SU-DHL-6 (cell line): ENCODE results near the gene GOLGA6L7.
"Not testable (repeated sequence)": the region's sequence is repeated elsewhere in the genome, so short reads cannot be mapped to it uniquely, and the experiment has no call there.

Experiments
- EZH2phosphoT487 ChIP-seq: fragments of 200-600 bp; sonication (generic), shearing (Covaris generic); conservative IDR thresholded peaks from 2 replicates; pipeline ENCODE4 v1.6.1; 2018; ENCODE audit warnings: mild to moderate bottlenecking, antibody characterized with exemption, low read length, moderate library complexity, mixed read lengths
- TF ChIP-seq, protein P1 (sequence below): fragments of 200-600 bp; sonication (generic); IDR thresholded peaks from one replicate; pipeline ENCODE4 v1.5.1; 2017; ENCODE audit warnings: antibody characterized with exemption, mild to moderate bottlenecking, low read length, moderate library complexity; ENCODE audit not compliant: insufficient read depth, poor library complexity, severe bottlenecking

DNA sequence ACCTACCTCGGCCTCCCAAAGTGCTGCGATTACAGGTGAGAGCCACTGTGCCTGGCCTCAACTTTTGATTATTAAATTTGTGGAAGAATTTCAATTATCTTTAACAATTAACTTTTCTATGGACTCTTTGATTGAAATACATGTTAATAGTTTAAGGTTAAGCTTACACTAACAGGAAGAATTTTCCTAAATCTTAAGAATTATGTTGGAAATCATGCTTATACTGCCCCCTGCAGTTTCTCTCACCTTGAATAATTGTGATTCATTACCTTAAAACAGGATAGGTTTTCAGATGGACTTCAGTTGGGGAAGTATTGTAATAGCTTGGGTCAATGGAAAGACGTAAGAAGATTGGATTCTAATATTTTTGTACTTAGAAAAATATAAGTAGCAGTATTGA lies 54.2 kb downstream of the GOLGA6L7 start:
- TF ChIP-seq, protein P1, sequence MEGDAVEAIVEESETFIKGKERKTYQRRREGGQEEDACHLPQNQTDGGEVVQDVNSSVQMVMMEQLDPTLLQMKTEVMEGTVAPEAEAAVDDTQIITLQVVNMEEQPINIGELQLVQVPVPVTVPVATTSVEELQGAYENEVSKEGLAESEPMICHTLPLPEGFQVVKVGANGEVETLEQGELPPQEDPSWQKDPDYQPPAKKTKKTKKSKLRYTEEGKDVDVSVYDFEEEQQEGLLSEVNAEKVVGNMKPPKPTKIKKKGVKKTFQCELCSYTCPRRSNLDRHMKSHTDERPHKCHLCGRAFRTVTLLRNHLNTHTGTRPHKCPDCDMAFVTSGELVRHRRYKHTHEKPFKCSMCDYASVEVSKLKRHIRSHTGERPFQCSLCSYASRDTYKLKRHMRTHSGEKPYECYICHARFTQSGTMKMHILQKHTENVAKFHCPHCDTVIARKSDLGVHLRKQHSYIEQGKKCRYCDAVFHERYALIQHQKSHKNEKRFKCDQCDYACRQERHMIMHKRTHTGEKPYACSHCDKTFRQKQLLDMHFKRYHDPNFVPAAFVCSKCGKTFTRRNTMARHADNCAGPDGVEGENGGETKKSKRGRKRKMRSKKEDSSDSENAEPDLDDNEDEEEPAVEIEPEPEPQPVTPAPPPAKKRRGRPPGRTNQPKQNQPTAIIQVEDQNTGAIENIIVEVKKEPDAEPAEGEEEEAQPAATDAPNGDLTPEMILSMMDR = not testable (repeated sequence)
- not testable (repeated sequence) for TF ChIP-seq EZH2phosphoT487
